Brain pericyte (primary cell): Measurements from ENCODE around the gene LANCL2.
"Not testable (repeated sequence)": the region's sequence is repeated elsewhere in the genome, so short reads cannot be mapped to it uniquely, and the experiment has no call there.

Experiments
- DNase-seq: peaks from one replicate; pipeline ENCODE4 v3.0.0-alpha.2; 2012; ENCODE audit warnings: low read depth, low spot score

The LANCL2 gene

DNA sequence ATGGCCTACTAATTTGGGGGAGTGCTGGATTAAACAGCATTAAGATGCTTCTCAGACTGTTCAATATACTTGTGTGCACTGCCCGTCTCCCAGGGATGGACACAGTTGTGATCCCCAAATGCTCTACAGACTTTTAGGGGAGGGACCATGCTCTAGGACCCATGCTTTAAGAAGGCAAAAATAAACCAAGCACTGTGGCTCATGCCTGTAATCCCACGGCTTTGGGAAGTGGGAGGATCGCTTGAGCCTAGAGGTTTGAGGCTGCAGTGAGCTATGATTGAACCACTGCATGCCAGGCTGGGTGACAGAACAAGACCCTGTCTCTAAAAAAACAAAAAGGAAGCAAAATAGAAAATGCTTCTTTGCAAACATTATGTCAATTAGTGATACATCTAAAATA, 104.6 kb downstream of the LANCL2 start:
- no peak for DNase-seq

DNA sequence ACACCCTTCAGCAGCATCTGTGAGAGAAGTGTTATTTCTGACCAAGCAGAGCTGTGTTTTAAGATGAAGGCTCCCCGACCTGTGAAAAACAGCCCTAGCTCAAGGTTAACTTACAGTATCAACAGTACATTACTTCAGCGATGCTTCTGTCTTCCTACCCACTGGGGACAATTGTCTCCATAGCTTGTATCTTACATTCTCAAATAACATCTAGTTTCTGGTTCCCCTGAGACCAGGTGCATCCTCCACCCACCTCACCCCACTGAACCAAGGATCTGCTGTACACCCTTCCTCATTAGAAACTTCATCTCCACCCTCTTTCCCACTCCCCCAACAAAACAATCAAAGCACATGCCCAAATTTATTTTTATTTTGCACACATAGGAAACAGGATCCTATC, 105.1 kb downstream of the LANCL2 start:
- no peak for DNase-seq

DNA sequence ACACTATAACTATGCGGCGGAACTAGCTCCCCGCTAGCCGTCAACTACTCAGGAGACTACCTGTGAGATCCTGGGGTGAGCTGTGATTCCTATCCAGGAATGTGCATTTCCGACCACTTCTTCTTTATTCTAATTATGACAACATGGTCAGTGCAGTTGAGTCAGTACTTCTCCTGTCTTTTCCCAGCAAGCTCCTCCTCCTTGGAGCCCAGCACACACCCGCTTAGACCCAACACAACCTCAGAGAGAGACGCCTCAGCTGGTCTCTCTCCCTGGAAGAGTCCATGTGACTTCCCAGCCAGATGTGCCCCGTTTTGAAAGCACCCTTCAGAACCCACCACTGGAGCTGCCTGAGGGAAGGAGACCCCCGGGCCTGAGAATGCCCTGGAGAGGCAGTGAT, 106.5 kb downstream of the LANCL2 start:
- not testable (repeated sequence) for DNase-seq

DNA sequence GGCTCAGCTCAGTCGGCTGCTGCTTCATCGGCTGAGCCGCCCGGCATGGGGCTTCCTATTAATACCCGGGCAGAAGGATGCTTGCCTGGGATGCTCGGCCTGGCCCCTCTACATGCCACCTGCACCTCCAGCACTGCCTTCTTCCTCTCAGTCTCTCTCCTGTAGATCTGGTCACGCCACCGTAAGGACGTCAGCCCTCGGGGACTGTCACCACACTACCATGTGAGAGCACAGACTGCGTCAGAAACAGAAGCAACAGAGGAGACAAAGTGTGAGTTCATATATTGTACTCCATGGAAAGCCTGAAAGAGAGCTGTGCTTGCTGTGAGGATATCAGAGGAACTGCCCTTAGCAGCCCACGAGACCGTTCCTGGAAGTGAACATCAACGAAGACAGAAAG, 107.3 kb downstream of the LANCL2 start:
- not testable (repeated sequence) for DNase-seq

DNA sequence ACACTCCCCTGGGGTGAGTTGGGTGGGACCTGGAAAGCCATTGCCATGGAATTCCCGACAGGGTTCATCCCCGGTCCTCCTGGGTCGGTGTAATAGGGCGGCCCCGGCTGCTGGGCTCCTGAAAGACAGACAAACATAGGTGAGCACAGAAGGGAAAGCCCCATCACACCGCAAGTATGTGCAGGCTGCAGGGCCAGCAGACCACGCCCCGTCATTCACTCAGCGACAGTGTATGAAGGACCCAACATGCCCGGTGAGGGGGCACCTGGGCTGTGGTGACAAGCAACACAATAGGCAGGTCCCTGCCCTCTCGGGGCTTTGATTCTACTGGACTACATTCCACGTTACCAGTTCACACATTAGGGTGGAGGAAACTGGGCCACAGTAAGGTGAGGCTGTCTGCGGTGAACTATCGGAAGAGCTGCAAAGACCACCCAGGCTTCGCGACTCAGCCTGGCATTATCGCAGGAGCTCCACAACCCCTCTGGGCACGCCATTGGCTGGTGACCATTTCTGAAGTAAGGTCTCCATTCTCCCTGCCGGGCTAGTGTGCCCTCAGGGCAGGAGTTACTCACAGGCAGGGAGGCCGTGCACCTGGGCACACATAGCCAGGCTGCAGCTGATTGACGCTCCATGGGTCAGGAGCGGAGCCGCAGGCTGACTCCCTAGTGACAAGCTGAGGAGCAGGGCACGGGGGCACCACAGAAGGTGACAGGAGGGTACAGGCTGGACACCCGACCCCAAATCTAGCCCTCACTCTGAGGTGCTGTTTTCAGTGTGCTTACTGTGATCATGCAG, 108.0 kb downstream of the LANCL2 start:
- no peak for DNase-seq

DNA sequence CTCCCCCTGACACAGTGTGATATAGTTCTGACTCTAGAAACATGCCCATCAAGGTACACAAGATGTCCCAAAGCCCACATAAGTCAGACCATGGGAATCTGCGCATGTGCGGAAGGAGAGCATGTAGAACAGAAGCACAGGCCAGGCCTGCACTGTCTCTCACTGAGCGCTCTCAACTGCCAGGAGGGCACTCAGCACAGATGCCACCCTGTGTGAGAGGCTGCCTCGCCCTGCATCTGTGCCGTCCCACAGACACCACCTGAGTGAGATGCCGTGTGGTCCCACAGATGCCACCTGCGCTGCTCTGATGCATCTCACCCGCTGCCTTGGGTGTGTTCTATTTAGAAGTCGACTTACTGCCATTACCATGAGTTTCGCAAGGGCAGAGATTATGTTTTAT, 108.8 kb downstream of the LANCL2 start:
- DNase-seq: no peak

DNA sequence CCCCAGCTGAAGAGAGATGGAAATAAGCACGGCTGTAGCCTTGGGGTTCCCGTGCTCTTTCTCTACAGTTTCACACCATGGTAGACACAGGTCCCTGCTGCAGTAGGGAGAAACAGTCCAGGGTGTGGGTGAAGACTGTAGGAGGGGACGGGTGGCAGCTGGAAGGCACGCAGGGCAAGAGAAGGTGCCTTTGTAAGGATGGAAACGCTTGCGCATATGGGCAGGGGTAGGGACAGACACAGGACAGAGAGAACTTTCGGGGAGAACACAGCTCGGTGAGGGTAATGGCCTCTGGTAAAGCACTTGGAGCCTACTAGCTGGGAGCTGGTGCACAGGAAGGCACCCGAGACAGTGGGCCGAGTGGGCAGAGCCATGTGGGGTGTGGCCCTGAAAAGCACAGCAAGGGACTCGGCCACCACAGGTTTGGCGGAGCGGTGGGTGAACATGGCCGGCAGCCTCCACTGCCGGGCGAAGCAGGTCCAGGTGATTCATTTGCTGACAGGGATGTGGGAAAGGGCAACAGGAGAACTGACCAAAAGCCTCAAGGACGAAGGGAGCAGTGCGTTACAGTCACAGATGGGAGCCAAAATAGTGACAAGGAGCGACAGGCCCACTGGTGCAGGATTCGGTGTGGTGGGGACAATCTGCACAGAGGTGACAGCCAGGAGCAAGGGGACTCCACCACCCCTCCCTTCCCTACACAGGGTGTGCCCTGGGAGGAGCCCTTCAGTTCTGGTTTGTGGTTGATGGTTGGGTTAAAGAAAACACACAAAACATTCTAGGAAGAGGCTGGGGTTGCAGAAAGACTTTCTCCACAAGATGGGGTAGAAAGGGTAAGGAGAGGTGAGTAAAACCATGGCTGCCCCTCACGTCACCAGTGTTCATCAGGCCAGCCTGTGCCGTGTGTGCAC, 110.1 kb downstream of the LANCL2 start:
- DNase-seq: no peak

DNA sequence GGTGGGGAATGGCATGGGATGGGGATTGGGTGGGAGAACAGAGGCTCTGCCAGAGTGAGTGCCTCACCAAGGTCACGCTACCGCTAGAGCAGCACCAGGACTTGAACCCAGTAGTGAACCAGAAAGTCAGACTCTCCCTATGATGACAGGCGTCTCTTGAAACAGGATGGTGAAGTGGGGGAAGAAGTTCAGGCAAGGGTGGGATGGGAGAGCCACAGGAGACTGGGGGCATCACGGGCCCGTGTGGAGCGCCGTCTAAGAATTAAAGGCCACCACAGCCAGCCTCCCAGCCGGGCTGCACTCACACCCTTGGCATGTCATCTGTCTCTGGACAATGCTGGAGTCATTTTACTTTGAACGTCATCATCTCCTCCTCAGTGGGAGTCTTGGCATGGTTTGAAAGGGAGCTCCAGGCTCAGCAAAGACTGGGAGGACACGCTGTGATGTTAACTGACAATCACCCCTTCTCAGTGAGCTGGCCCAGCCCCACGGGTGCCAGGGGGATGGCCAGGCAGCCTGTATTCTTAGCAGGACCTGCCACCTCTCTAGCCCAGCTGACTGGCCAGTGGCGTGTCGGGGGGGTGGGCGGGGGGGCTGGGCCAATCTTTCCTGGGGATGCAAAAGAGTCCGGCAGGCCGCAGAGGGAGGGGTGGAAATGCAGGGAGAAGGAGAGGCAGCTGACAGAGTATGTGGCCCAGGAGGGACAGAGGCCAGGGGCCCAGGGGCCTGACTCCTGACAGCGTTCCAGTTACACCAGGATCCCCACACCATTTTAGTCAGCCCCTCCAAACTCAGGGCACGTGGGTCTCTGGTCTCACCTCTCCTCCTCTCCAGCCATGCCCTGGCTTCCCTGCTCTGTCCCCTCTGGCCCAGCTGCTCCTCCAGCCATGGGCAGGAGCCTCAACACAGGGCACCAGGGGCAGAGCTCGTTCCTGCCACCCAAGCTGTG, 111.0 kb downstream of the LANCL2 start:
- peak; percentile 83 for DNase-seq

DNA sequence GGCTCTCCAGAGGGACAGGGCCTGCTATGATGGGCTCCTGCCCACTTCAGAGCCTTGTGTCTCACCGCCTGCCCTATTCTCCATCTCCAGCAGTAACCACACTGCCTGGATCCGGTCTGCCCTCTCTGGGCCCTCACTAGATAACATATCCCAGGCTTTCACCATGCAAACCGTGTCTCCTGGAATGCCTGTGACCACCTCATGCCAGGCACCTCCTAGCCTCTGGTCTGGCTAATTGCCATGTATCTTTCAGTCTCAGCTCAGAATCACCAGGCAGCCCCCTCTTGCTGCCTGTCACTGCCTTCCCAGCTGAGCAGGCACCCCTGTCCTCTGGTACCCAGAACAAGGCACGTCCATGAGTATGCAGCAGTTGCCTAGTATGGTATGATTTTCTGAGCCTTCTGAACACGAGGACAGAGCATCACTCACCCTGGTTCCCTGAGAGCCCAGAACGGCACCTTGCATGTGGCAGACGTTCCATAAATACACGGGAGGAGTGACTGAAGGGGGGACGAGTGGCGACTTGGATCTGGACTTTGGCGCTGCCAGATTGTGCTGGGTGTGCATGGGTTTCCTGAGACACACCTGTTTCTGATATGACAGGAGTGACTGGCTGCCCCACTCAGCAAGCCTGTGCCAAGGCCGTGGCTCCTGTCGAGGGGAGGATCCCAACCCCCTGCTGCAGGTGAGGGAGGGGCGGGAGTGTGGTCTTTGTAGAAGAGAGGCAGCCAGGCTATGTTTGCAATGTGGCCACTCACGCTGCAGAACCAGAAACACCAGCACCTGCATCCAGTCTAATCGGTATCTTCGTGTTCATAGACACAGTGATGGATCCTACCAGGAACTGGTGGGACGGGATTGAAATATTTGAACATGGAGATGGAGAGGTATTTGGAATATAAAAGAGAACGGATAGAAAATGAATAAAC, 112.0 kb downstream of the LANCL2 start:
- DNase-seq: no peak

DNA sequence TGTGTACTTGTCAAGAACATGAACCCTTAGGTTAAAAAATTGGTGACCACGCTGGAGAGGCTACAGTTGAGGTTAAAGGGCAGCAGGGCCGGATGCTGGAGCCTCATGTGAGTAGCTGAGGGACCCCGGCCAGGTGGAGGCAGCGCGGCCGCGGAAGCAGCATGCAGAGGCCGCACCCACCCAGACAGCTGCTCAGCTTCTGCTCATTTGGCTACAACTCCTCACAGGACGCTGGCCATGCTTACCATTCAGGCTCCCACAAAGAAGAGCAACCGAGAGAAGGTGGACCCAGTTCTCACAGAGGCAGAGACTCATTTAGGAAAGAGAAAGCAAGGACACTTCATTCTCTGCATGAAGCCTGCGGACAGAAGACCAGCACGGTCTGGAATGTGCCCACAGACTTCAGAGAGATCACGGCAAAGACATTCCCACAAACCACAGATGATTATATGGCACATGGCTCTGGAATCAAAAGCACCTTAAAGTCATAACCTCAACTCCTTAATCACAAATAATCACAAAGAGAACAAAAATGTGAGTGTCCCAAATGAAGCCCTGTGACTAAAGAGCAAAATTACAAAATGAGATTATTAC, 112.7 kb downstream of the LANCL2 start:
- no peak for DNase-seq

DNA sequence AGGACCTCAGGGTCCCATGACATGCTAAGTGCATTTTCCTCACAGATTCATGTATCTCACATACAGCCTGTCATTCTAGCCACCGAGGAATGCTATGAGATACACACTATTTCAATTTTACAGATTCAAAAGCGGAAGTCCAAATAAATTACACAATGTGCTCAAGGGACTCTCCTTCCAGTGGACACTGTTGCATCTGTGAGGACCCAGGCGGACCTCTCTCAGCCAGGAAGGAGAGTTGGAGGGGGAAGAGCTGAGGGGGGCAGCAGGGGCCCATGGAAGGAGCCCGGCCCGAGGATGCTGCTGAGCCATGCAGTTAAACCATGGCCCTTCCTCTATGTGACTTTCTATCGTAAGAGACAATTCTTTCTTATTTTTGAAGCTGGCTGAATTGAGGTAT, 113.6 kb downstream of the LANCL2 start:
- no peak for DNase-seq

DNA sequence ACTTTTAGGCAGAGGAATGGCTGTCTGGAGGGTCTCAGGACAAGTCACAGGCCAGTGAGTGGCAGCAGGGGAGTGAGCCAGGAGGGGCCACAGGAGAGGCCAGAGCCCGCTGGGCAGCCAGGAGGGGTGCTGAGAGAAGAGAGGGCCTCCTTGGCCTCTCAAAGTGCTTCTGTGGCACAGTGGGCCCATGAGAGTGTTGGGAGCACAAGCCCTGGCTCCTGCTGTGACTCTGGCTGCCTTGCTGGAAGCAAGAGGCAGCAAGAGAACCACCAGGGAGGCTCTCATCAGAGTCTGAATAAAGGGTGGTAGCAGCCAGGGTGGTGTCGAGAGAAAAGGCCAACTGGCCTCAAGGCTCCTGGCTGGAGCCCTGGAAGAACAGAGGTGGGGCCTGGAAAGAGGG, 116.0 kb downstream of the LANCL2 start:
- DNase-seq: no peak

DNA sequence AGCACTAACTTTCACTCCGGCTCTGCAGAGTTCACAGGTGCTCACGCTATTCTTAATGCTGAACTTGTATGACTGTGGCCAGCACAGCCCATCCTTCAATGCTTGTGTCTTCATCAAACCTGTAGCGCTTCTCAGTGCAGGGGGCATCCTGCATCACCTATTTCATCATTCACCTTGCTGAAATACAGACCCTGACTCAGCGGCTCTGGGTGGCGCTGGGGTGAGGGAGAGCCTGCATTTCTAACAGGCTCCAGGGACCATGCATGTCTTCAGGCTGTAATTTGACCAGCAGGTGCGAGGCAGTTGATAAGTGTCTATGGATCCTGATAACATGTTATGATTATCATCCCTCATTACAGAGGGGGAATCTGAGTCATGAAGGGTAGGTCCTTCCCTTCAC, 117.9 kb downstream of the LANCL2 start:
- no peak for DNase-seq
